ENCODE data around the gene ARHGAP8. TPM values are rescaled to one million over a fixed set of nuclear protein-coding genes. Genes with fewer than 3 reads are reported as not detected.
"Not testable (repeated sequence)": the region's sequence is repeated elsewhere in the genome, so short reads cannot be mapped to it uniquely, and the experiment has no call there.

ARHGAP8 gene
- total RNA-seq, 2 experiments from 2014 or later: 1.1 TPM

GRCh38 chr22:44847892-44848291 is 95.5 kb downstream of the ARHGAP8 start:
- CTCF ChIA-PET: no interaction called here
- no peak for DNase-seq
- no peak overlapping the region for H3K4me3 Mint-ChIP-seq
- peaks cover 2% of the 10 kb centered on the region for H3K27me3 Mint-ChIP-seq
- no peak for ATAC-seq
- no peaks in the 10 kb centered on the region for H3K4me1 Mint-ChIP-seq
- H3K9me3 Mint-ChIP-seq (ENCODE audit: low read depth): no peaks in the 10 kb centered on the region
- H3K27ac Mint-ChIP-seq: no peak overlapping the region
- no peaks in the 10 kb centered on the region for H3K36me3 Mint-ChIP-seq

- Mint-ChIP-seq H3K4me3 (no peak overlapping the region), H3K27me3 (peaks cover 2% of the 10 kb centered on the region), H3K4me1 (peaks cover 1% of the 10 kb centered on the region), H3K27ac (no peak overlapping the region), H3K9me3 (ENCODE audit: low read depth) (no peaks in the 10 kb centered on the region), H3K36me3 (no peaks in the 10 kb centered on the region)
- DNase-seq (no peak), ATAC-seq (no peak)
- CTCF ChIA-PET: no interaction called here
These were observed 95.9 kb downstream of the ARHGAP8 start for GRCh38 chr22:44848296-44848741.

GRCh38 chr22:44848791-44849420 is 96.5 kb downstream of the ARHGAP8 start:
- H3K27me3 Mint-ChIP-seq: peaks cover 2% of the 10 kb centered on the region
- no peaks in the 10 kb centered on the region for H3K36me3 Mint-ChIP-seq
- H3K27ac Mint-ChIP-seq: no peak overlapping the region
- H3K4me3 Mint-ChIP-seq: no peak overlapping the region
- H3K9me3 Mint-ChIP-seq (ENCODE audit: low read depth): no peaks in the 10 kb centered on the region
- DNase-seq: no peak
- H3K4me1 Mint-ChIP-seq: peaks cover 1% of the 10 kb centered on the region
- CTCF ChIA-PET: no interaction called here
- no peak for ATAC-seq

GRCh38 chr22:44850946-44851345 is 98.6 kb downstream of the ARHGAP8 start:
- no peak overlapping the region for H3K4me3 Mint-ChIP-seq
- no peak for ATAC-seq
- no peak for DNase-seq
- no peaks in the 10 kb centered on the region for H3K36me3 Mint-ChIP-seq
- no peak overlapping the region for H3K27ac Mint-ChIP-seq
- CTCF ChIA-PET: no interaction called here
- peaks cover 1% of the 10 kb centered on the region for H3K4me1 Mint-ChIP-seq
- H3K27me3 Mint-ChIP-seq: no peaks in the 10 kb centered on the region
- H3K9me3 Mint-ChIP-seq (ENCODE audit: low read depth): no peaks in the 10 kb centered on the region

GRCh38 chr22:44854641-44855040 is 102.3 kb downstream of the ARHGAP8 start:
- DNase-seq; H3K27ac Mint-ChIP-seq; H3K27me3 Mint-ChIP-seq; H3K4me3 Mint-ChIP-seq; H3K4me1 Mint-ChIP-seq; H3K9me3 Mint-ChIP-seq (ENCODE audit: low read depth); H3K36me3 Mint-ChIP-seq; ATAC-seq; CTCF ChIA-PET: not testable (repeated sequence)

- CTCF ChIA-PET: no interaction called here
- no peak for ATAC-seq
- Mint-ChIP-seq H3K27me3 (no peaks in the 10 kb centered on the region), H3K9me3 (ENCODE audit: low read depth) (no peaks in the 10 kb centered on the region), H3K4me1 (peaks cover 1% of the 10 kb centered on the region), H3K36me3 (no peaks in the 10 kb centered on the region), H3K27ac (no peak overlapping the region), H3K4me3 (no peak overlapping the region)
- no peak for DNase-seq
These were observed 103.5 kb downstream of the ARHGAP8 start for GRCh38 chr22:44855855-44856254.

- DNase-seq; H3K4me3 Mint-ChIP-seq; H3K27ac Mint-ChIP-seq; CTCF ChIA-PET; H3K4me1 Mint-ChIP-seq; H3K36me3 Mint-ChIP-seq; H3K27me3 Mint-ChIP-seq; ATAC-seq; H3K9me3 Mint-ChIP-seq (ENCODE audit: low read depth): not testable (repeated sequence)
These were observed 106.4 kb downstream of the ARHGAP8 start for GRCh38 chr22:44858819-44859218.

GRCh38 chr22:44859641-44860040 is 107.3 kb downstream of the ARHGAP8 start:
- CTCF ChIA-PET: no interaction called here

GRCh38 chr22:44860311-44860710 is 107.9 kb downstream of the ARHGAP8 start:
- Mint-ChIP-seq H3K9me3 (ENCODE audit: low read depth) (no peaks in the 10 kb centered on the region), H3K27me3 (no peaks in the 10 kb centered on the region), H3K36me3 (no peaks in the 10 kb centered on the region), H3K4me3 (no peak overlapping the region), H3K4me1 (no peaks in the 10 kb centered on the region), H3K27ac (no peak overlapping the region)
- CTCF ChIA-PET: no interaction called here
- ATAC-seq (no peak), DNase-seq (no peak)

More at GRCh38 chr22:44859641-44860040, 107.3 kb downstream of the ARHGAP8 start:
- Mint-ChIP-seq H3K27ac (no peak overlapping the region), H3K27me3 (no peaks in the 10 kb centered on the region), H3K4me3 (no peak overlapping the region), H3K4me1 (no peaks in the 10 kb centered on the region), H3K36me3 (no peaks in the 10 kb centered on the region), H3K9me3 (ENCODE audit: low read depth) (no peaks in the 10 kb centered on the region)
- ATAC-seq (no peak), DNase-seq (no peak)

GRCh38 chr22:44861245-44861644 is 108.9 kb downstream of the ARHGAP8 start:
- CTCF ChIA-PET: no interaction called here
- H3K4me3 Mint-ChIP-seq: no peak overlapping the region
- DNase-seq: no peak

GRCh38 chr22:44862281-44862680 is 109.9 kb downstream of the ARHGAP8 start:
- Mint-ChIP-seq H3K4me3 (no peak overlapping the region), H3K9me3 (ENCODE audit: low read depth) (no peaks in the 10 kb centered on the region), H3K27ac (no peak overlapping the region), H3K27me3 (no peaks in the 10 kb centered on the region), H3K4me1 (no peaks in the 10 kb centered on the region), H3K36me3 (no peaks in the 10 kb centered on the region)
- no peak for ATAC-seq
- CTCF ChIA-PET: no interaction called here
- DNase-seq: no peak

More at GRCh38 chr22:44861245-44861644, 108.9 kb downstream of the ARHGAP8 start:
- H3K27me3 Mint-ChIP-seq: no peaks in the 10 kb centered on the region
- H3K36me3 Mint-ChIP-seq: no peaks in the 10 kb centered on the region
- H3K9me3 Mint-ChIP-seq (ENCODE audit: low read depth): no peaks in the 10 kb centered on the region
- no peak overlapping the region for H3K27ac Mint-ChIP-seq
- ATAC-seq: no peak
- H3K4me1 Mint-ChIP-seq: no peaks in the 10 kb centered on the region

GRCh38 chr22:44862981-44863860 is 110.8 kb downstream of the ARHGAP8 start:
- no peak overlapping the region for H3K4me3 Mint-ChIP-seq
- no peaks in the 10 kb centered on the region for H3K27me3 Mint-ChIP-seq
- DNase-seq (no peak), ATAC-seq (no peak)
- no peaks in the 10 kb centered on the region for H3K36me3 Mint-ChIP-seq
- CTCF ChIA-PET: no interaction called here
- no peak overlapping the region for H3K27ac Mint-ChIP-seq
- no peaks in the 10 kb centered on the region for H3K9me3 Mint-ChIP-seq (ENCODE audit: low read depth)
- H3K4me1 Mint-ChIP-seq: no peaks in the 10 kb centered on the region

- Mint-ChIP-seq H3K27ac (no peak overlapping the region), H3K4me3 (no peak overlapping the region), H3K4me1 (peaks cover 1% of the 10 kb centered on the region), H3K36me3 (no peaks in the 10 kb centered on the region), H3K27me3 (no peaks in the 10 kb centered on the region), H3K9me3 (ENCODE audit: low read depth) (no peaks in the 10 kb centered on the region)
- CTCF ChIA-PET: no interaction called here
- ATAC-seq (no peak), DNase-seq (no peak)
These were observed 113.0 kb downstream of the ARHGAP8 start for GRCh38 chr22:44865193-44866057.
